ENCODE results near the gene SMC1B. TPM values are rescaled to one million over a fixed set of nuclear protein-coding genes. Genes with fewer than 3 reads are reported as not detected.

The SMC1B gene
- total and polyA plus RNA-seq, 2 of the 8 experiments (the other 6 are each of a cell fraction or from before 2014, with no cell fraction given) = 0.02 TPM; not detected in 1

GRCh38 chr22:45459235-45459634, 45.8 kb upstream of the SMC1B start:
- Histone ChIP-seq H3K27me3 (replicated peaks in 1 of 4; ENCODE audit: control insufficient read depth in 3 of 4, extremely low read depth in 1 of 4, insufficient read depth in 3 of 4, low read length in 3 of 4) (no peaks in the 10 kb centered on the region; a peak in 1 of 7 replicates), H3K4me2 (ENCODE audit: insufficient read depth in 1 of 2, low read depth in 2 of 2, low read length in 2 of 2) (no peak overlapping the region), H3K23me2 (ENCODE audit: low read depth, low read length) (no peaks in the 10 kb centered on the region), H3K56ac (replicated peaks; ENCODE audit: insufficient read length, low read depth, low read length) (no peak overlapping the region), H3K14ac (ENCODE audit: insufficient read length) (no peak overlapping the region), H2BK12ac (ENCODE audit: low read depth, low read length) (no peak overlapping the region), H3K27ac (ENCODE audit: low read depth, low read length) (no peak overlapping the region), H4K5ac (ENCODE audit: insufficient read length, low read depth, low read length) (no peak overlapping the region), H3K18ac (ENCODE audit: extremely low read depth, low read length) (no peak overlapping the region), H3K4me3 (ENCODE audit: extremely low read depth in 1 of 4, insufficient read depth in 2 of 4, low read depth in 3 of 4, low read length in 4 of 4) (no peak overlapping the region), H3K79me1 (ENCODE audit: low read depth, low read length) (no peaks in the 10 kb centered on the region), H2AK5ac (ENCODE audit: low read depth, low read length) (no peak overlapping the region), H4K91ac (replicated peaks; ENCODE audit: insufficient read length, low read length) (no peak overlapping the region), H2AFZ (ENCODE audit: low read length) (no peak overlapping the region), H4K8ac (ENCODE audit: extremely low read depth, insufficient read depth, low read length) (no peak overlapping the region), H2BK15ac (ENCODE audit: low read length) (no peak overlapping the region), H3K79me2 (ENCODE audit: control insufficient read depth in 1 of 2, insufficient read depth in 2 of 2, low read length in 2 of 2) (no peaks in the 10 kb centered on the region), H3K4me1 (replicated peaks in 1 of 4; ENCODE audit: control insufficient read depth in 3 of 4, insufficient read depth in 4 of 4, low read length in 3 of 4) (peaks cover 0 to 4% (median under 1%) of the 10 kb centered on the region in 4 experiments; a peak in 2 of 7 replicates), H3K4ac (replicated peaks; ENCODE audit: insufficient read length, low read depth, low read length) (no peak overlapping the region), H4K20me1 (replicated peaks in 1 of 2; ENCODE audit: control insufficient read depth in 1 of 2, insufficient read depth in 2 of 2, low read length in 2 of 2) (peaks cover 0 to 1% of the 10 kb centered on the region in 2 experiments), H2BK20ac (ENCODE audit: low read length) (0 out of 2 replicates have a peak overlapping the region, but pooled peaks have one; percentile 61), H2BK120ac (replicated peaks; ENCODE audit: low read depth, low read length) (no peak overlapping the region), H3K23ac (ENCODE audit: insufficient read length) (no peak overlapping the region), H3K36me3 (ENCODE audit: control insufficient read depth in 2 of 4, insufficient read depth in 4 of 4, low read length in 3 of 4) (no peaks in the 10 kb centered on the region), H2BK5ac (ENCODE audit: low read depth, low read length) (no peak overlapping the region), H3K9me3 (ENCODE audit: insufficient read depth in 2 of 2, low read depth in 1 of 2, low read length in 1 of 2) (peaks cover 5% of the 10 kb centered on the region in 2 experiments; a peak in 2 of 4 replicates), H3K9ac (replicated peaks in 1 of 4; ENCODE audit: extremely low read depth in 1 of 4, low read depth in 3 of 4, low read length in 3 of 4) (no peak overlapping the region)
- no peak for TF ChIP-seq KDM1A (IDR thresholded peaks at IDR 0.05; ENCODE audit: borderline replicate concordance, low read length)
- 96% methylated on average over 6 of the region's 8 CpGs; no CpG with 5 or more reads in 1 of the 2 experiments for WGBS, 2 experiments (ENCODE audit: extremely low coverage in 1 of 2, insufficient coverage in 1 of 2, insufficient read length in 1 of 2, insufficient replicate concordance in 2 of 2, low coverage in 1 of 2, low lambda C conversion rate in 2 of 2, missing lambda C conversion rate in 1 of 2)
- CTCF ChIA-PET (ENCODE audit: partially characterized antibody) = interaction anchor here (0.8 kb wide), 1 partner anchor 164 kb away, joined by 4 read pairs; no protein-coding TSS in a partner anchor
- POLR2A ChIA-PET (ENCODE audit: partially characterized antibody) = no interaction called here
- FAIRE-seq (no peak), DNase-seq (ENCODE audit: low read depth in 1 of 2, low spot score in 2 of 2) (no peak)
